ENCODE results near the gene FBXO2.

The FBXO2 gene

GRCh38 chr1:11652203-11652780, 1.9 kb downstream of the FBXO2 start:
- DNase-seq, result no peak

- DNase-seq, result no peak
Observed at GRCh38 chr1:11651017-11651416, 3.2 kb downstream of the FBXO2 start.

- peak; percentile 65 to 87 (median 69) for DNase-seq
Observed at GRCh38 chr1:11650331-11650991, 3.8 kb downstream of the FBXO2 start.

GRCh38 chr1:11649624-11650330, 4.5 kb downstream of the FBXO2 start:
- DNase-seq, result no peak

- DNase-seq, result no peak
Observed at GRCh38 chr1:11649237-11649623, 5.0 kb downstream of the FBXO2 start.

GRCh38 chr1:11648732-11649158, 5.5 kb downstream of the FBXO2 start:
- peak in 2 of 5 donors; percentile 38 to 50 for DNase-seq

GRCh38 chr1:11648039-11648438, 6.2 kb downstream of the FBXO2 start:
- DNase-seq, result no peak

GRCh38 chr1:11647333-11647732, 6.9 kb downstream of the FBXO2 start:
- no peak for DNase-seq

- DNase-seq, result no peak
Observed at GRCh38 chr1:11646317-11646716, 7.9 kb downstream of the FBXO2 start.

- peak; percentile 44 to 79 (median 68) for DNase-seq
Observed at GRCh38 chr1:11645670-11646265, 8.5 kb downstream of the FBXO2 start.

- DNase-seq, result no peak
Observed at GRCh38 chr1:11645270-11645669, 9.0 kb downstream of the FBXO2 start.

GRCh38 chr1:11643782-11644181, 10.4 kb downstream of the FBXO2 start:
- no peak for DNase-seq

- DNase-seq, result peak in 4 of 5 donors; percentile 42 to 67 (median 58)
Observed at GRCh38 chr1:11642418-11643017, 11.7 kb downstream of the FBXO2 start.

GRCh38 chr1:11641776-11642305, 12.4 kb downstream of the FBXO2 start:
- no peak for DNase-seq

- DNase-seq, result no peak
Observed at GRCh38 chr1:11640944-11641343, 13.3 kb downstream of the FBXO2 start.

GRCh38 chr1:11640101-11640500, 14.1 kb downstream of the FBXO2 start:
- no peak for DNase-seq

- no peak for DNase-seq
Observed at GRCh38 chr1:11639372-11639771, 14.9 kb downstream of the FBXO2 start.

GRCh38 chr1:11638121-11638520, 16.1 kb downstream of the FBXO2 start:
- no peak for DNase-seq

GRCh38 chr1:11634365-11635192, 19.6 kb downstream of the FBXO2 start:
- no peak for DNase-seq

GRCh38 chr1:11629184-11630016, 24.8 kb downstream of the FBXO2 start:
- no peak for DNase-seq

- DNase-seq, result no peak
Observed at GRCh38 chr1:11628767-11629166, 25.5 kb downstream of the FBXO2 start.

All from T-helper 1 cell (primary cell).